Raji (cell line): ENCODE results near the gene NT5DC3.

ENCODE experiments used
- POLR2A ChIP-seq: IDR thresholded peaks from 2 replicates; pipeline ENCODE4 v1.6.1; 2011; ENCODE audit warnings: low read depth, low read length, control low read depth; ENCODE audit not compliant: insufficient read depth

The NT5DC3 gene

GRCh38 chr12:103737881-103738280, 103.2 kb downstream of the NT5DC3 start:
- no peak for TF ChIP-seq POLR2A

- no peak for TF ChIP-seq POLR2A
Measured at GRCh38 chr12:103736572-103736971, 104.5 kb downstream of the NT5DC3 start.

GRCh38 chr12:103735291-103735690, 105.7 kb downstream of the NT5DC3 start:
- no peak for TF ChIP-seq POLR2A

GRCh38 chr12:103734863-103735262, 106.2 kb downstream of the NT5DC3 start:
- no peak for TF ChIP-seq POLR2A

GRCh38 chr12:103731539-103731938, 109.5 kb downstream of the NT5DC3 start:
- TF ChIP-seq POLR2A, result no peak

- no peak for TF ChIP-seq POLR2A
Measured at GRCh38 chr12:103729499-103729898, 111.5 kb downstream of the NT5DC3 start.

GRCh38 chr12:103728323-103728722, 112.7 kb downstream of the NT5DC3 start:
- no peak for TF ChIP-seq POLR2A

GRCh38 chr12:103727638-103728037, 113.4 kb downstream of the NT5DC3 start:
- no peak for TF ChIP-seq POLR2A

GRCh38 chr12:103725398-103725797, 115.6 kb downstream of the NT5DC3 start:
- TF ChIP-seq POLR2A, result no peak
